T-helper 1 cell (primary cell): ENCODE measurements around the gene GPC6.

Experiments used
- DNase-seq, 5 donors: peaks; one replicate each; pipeline ENCODE4 v3.0.0-alpha.2; 2012 to 2020

GPC6 gene

DNA sequence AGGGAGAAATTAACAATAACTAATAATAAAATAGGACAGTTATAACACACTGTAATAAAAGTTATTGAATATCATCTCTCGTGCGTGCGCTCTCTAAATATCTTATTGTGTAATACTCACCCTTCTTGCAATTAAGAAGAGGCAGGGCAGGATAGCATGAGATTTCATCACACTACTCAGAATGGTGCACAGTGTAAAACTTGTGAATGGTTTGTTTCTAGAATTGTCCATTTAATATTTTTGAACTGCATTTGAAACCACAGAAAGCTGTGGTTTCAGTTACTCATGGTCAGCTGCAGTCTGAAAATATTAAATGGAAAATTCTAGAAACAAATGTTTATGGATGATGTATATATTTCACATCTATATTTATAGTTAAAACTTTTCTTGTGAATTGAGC is 1091.8 kb downstream of the GPC6 start:
- DNase-seq, result no peak

GRCh38 chr13:94319501-94319900 is 1092.9 kb downstream of the GPC6 start:
- no peak for DNase-seq

DNA sequence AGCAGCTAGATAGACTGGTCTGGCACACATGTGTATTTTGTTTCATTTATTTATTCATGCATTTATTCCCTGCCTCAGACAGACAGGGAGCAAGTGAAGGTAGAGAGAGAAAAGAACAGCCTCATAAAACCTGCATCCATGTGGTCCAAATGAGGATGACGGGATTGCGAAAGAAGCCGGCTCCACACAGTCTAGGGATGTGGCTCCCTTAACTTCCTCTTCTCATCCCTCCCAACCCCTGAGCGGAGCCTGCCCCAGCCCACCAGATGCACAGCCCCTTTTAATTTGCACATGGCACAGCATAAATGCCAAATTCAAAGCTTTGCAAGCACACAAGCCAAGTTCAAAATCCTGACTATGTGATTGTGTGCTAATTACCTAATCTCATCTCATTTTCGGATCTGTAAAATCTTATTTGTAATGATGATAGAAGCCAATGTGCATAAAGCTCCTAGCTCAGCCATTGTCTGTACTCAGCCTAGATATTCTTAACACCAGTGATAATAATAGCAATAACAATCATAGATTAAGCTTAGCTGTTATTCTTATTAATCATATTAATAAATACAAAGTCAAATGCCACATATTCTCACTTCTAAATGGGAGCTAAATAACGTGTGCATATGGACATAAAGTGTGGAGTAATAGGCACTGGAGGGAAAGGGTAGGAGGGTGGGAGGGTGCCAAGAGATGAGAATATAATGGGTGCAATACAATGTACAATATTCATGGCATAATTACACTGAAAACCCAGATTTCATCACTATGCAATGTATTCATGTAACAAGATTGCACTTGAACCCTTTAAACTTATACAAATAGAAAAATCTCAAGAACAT is 1096.5 kb downstream of the GPC6 start:
- DNase-seq, result no peak

- DNase-seq, result peak in 3 of 5 donors; percentile 11 to 86 (median 23)
These were observed 1097.5 kb downstream of the GPC6 start for GRCh38 chr13:94323764-94324758.

- no peak for DNase-seq
These were observed 1098.3 kb downstream of the GPC6 start for GRCh38 chr13:94324767-94325540.

DNA sequence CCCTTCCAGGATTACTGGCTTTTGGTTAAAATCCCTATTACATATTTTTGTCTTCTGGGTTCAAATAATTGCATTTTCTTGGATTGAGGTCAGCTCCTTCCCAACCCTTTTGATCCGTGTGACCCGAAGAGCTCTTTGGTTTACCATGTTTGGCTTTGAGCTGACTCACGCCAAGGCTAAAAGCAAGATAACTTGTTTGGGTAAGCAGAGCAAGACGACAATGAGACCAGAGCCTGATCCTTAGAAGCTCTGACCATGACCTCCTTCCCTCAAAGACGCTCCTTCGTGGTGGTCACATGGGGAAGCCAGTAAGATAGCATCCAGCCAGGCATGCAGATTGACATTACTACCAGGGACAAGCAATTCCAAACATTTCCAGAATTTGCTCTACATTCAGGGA is 1099.0 kb downstream of the GPC6 start:
- DNase-seq, result no peak

DNA sequence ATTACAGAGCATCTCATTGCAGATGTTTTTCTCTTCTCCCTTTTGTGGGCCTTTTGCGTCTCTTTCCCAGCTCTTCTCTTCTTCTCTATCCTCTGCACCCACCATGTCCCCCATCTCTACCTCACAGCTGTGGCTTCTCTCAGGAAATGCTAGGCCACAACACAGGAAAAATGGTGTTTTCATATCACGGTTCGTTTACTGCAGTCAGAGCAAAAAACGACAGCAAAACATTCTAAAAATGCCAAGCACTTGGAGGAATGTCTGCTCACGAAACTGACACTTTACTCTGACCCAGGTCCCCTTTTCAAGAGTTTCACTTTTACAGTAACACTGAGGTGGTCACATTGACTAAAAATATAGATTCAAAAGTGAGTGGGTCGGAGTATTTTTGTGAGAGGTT is 1100.7 kb downstream of the GPC6 start:
- DNase-seq, result peak in 1 of 5 donors; percentile 83

- no peak for DNase-seq
These were observed 1101.9 kb downstream of the GPC6 start for GRCh38 chr13:94328381-94329041.

DNA sequence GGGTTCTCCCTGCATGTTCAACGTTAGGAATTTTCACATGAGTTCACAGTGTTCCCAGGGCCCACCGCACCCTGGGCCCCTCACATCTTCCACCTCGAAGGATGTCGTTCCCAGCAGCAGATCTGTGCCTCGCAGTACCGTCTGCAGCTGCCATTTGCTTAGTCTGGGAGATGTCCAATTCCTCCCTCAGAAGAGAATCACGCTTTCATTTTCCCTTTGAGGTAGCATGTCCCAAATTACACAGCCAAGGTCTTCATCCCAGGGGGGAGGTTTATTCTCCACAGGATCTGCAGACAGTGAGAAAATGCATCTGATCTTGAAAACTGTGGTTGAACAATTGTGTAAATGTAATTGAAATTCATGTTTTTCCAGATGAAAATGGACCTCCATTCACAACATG is 1102.7 kb downstream of the GPC6 start:
- DNase-seq, result no peak

DNA sequence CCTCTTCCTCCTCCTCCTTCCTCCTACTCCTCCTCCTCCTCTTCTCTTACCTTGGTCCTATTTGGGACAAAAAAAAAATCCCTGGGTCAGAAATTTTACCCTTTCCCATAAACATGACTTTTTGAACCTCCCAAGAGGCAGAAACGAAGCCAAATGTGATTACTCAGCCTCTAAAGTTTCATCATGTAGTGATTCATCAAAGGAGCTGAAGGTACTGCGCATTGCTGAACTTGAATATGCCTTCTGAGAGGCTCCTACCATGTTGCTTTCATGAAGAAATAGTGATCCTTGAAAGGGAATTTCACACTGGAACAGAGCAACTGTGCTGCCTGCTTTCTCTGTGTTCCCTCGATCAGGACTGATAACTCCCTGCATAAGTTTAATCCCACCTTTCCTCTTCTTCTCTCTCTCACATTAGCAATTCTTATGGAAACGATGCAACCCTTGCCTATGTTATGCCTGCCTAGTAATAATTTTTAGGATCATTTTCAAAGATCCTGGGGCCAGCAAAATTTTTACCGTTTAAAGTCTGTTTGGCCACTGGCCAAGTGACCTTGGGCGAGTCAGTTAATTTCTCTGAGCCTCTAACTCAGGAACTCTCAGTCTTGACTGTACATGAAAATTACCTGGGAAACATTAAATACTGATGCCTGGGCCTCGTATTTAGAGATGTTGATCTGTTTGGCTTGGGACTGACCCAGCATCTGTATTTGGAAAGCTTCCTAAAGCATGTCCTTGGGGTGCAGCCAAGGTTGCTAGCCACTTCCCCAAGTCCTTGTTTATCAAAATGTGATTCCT is 1103.3 kb downstream of the GPC6 start:
- DNase-seq, result peak in 1 of 5 donors; percentile 53

DNA sequence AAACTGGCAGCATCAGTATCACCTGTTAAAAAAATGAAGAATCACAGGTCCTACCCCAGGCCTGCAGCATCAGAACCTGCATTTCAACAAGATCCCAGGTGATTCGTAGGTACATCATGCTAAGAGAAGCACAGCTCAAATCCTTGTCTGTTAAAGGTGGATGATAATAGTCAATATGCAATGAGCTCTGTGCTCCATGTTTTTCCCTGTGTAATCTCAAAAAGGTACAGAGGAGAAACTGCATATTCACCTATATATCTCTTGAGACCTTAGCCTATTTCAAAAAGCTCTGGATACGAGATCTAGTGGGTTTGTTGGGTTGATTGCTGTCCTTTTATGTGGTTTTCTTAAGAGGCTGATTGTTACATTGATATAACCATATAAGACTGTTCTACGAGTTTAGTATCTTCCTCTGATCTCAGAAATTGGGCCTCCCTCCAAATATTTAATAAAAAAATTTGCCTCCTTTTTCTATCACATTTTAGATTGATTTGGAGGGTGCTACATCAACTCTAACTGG is 1104.0 kb downstream of the GPC6 start:
- no peak for DNase-seq

GRCh38 chr13:94331281-94331680 is 1104.7 kb downstream of the GPC6 start:
- DNase-seq, result no peak

GRCh38 chr13:94332359-94333096 is 1105.9 kb downstream of the GPC6 start:
- no peak for DNase-seq

DNA sequence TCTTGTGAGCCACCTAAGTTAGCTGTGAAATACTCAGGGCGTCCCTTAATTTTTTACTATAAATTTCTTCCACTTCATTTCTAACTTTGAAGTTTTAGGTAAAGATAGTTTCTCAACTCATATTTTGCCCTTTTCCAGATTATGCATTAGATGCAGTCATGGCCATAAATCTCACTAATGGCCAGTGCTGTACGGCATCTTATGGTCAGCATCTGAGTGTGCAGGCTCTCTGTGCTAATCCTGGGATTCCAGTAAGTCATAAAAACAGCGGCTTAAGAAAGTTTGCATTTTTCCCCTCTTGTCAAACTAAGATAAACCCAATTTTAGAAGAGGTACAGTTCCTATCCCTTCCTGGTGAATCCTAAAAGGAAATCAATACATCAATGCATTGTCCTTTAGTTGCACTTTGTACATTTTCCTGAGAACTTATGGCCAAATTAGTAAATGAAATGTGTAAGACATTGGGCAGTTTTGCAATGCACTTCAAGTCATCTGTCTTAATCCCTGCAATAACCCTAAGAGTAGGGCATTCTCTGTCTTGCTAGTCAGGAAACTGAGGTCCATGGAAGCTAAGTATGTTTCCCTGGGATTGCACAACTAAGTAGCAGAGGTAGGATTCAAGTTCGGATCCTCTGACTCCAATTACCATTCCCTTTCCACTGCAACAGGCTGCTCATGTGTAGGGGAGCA is 1106.7 kb downstream of the GPC6 start:
- DNase-seq, result no peak

- DNase-seq, result no peak
These were observed 1109.3 kb downstream of the GPC6 start for GRCh38 chr13:94335761-94336526.

- no peak for DNase-seq
These were observed 1112.6 kb downstream of the GPC6 start for GRCh38 chr13:94339116-94339687.

- DNase-seq, result no peak
These were observed 1116.0 kb downstream of the GPC6 start for GRCh38 chr13:94342436-94343242.

DNA sequence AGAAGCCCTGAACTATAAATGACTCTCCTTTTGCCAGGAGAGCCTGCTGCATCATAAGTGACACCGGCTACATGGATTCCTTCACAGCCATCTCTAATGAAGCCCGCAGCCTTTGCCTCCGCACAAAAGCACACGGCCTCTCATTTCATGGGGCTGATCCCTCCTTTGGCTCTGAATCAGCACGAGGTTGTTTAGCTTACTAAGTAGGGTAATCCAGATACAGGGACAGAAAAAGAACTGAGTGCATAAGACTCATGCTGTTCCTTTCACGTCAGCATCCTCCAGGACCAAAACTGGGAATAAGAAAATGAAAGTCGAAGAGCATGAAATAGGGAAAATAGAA is 1116.6 kb downstream of the GPC6 start:
- DNase-seq, result no peak
